Measurements from ENCODE around the gene COIL. TPM values are rescaled to one million over a fixed set of nuclear protein-coding genes. Genes with fewer than 3 reads are reported as not detected.

COIL gene
- total and polyA plus RNA-seq, 9 of the 15 experiments (the other 6 are each of a cell fraction or from before 2014, with no cell fraction given) = 23.9 to 41.3 (median 28.7) TPM

GRCh38 chr17:56933868-56934267, 27.0 kb downstream of the COIL start:
- FAIRE-seq = no peak
- POLR2A ChIA-PET = interaction anchor here (0.8 kb wide), 1 partner anchor 27 kb away, joined by 3 read pairs; the partner anchor contains the start of gene COIL
- Histone ChIP-seq H3K36me3 (ENCODE audit: control insufficient read depth, insufficient read depth, low read length) (peaks cover 36% of the 10 kb centered on the region), H3K79me2 (ENCODE audit: control insufficient read depth, insufficient read depth, low read length) (no peaks in the 10 kb centered on the region), H3K4me2 (ENCODE audit: insufficient read depth, low read length) (no peak overlapping the region), H3K4me1 (replicated peaks in 1 of 2; ENCODE audit: control insufficient read depth in 2 of 2, insufficient read depth in 2 of 2, low read length in 2 of 2) (peaks cover 8% of the 10 kb centered on the region in 2 experiments; a peak in 4 of 5 replicates), H3K9me3 (replicated peaks; ENCODE audit: control insufficient read depth, insufficient read depth, low read depth, low read length) (no peaks in the 10 kb centered on the region), H4K20me1 (replicated peaks; ENCODE audit: control insufficient read depth, insufficient read depth, low read length) (no peaks in the 10 kb centered on the region), H3K27ac (ENCODE audit: extremely low read depth, low read depth, low read length) (no peak overlapping the region), H3K9me1 (ENCODE audit: control insufficient read depth, insufficient read depth, low read length) (no peaks in the 10 kb centered on the region), H2AFZ (ENCODE audit: low read depth, low read length) (no peak overlapping the region), H3K4me3 (no peak overlapping the region), H3K27me3 (ENCODE audit: control insufficient read depth in 2 of 2, insufficient read depth in 2 of 2, low read length in 2 of 2) (no peaks in the 10 kb centered on the region), H3K9ac (ENCODE audit: insufficient read depth in 1 of 2, low read depth in 2 of 2, low read length in 2 of 2) (no peak overlapping the region)
- TF ChIP-seq NELFE (IDR thresholded peaks at IDR 0.05; ENCODE audit: insufficient read depth, insufficient read length) (no peak), PYGO2 (tag; IDR thresholded peaks at IDR 0.05) (no peak), BCL6 (CRISPR knock-in tag; IDR thresholded peaks at IDR 0.05) (no peak), GATAD2A (IDR thresholded peaks at IDR 0.05) (no peak), ATF1 (CRISPR knock-in tag; IDR thresholded peaks at IDR 0.05) (no peak), ATF1 (tag; IDR thresholded peaks at IDR 0.05) (no peak)
- in situ Hi-C loops (cut with MboI) (no loop called here), intact Hi-C loops (cut with micrococcal nuclease) (loop anchor here (10.0 kb wide), 1 partner anchor 439 kb away; no protein-coding TSS in a partner anchor)
- ATAC-seq = no peak
- CTCF ChIA-PET (ENCODE audit: low intra/inter-chr PET ratio) = interaction anchor here (0.7 kb wide), 1 partner anchor 1215 kb away, joined by 3 read pairs; no protein-coding TSS in a partner anchor
- no TSS peak for BruUV-seq (replicated peaks)
- DNase-seq (ENCODE audit: extremely low read depth in 1 of 4, low spot score in 3 of 4) = no peak
- WGBS (ENCODE audit: insufficient coverage, low coverage, missing lambda C conversion rate) = 53% methylated on average over 1 of the region's 1 CpG

GRCh38 chr17:56933151-56933745, 27.6 kb downstream of the COIL start:
- Histone ChIP-seq H3K79me2 (ENCODE audit: control insufficient read depth, insufficient read depth, low read length) (no peaks in the 10 kb centered on the region), H3K9me3 (replicated peaks; ENCODE audit: control insufficient read depth, insufficient read depth, low read depth, low read length) (no peaks in the 10 kb centered on the region), H3K9me1 (ENCODE audit: control insufficient read depth, insufficient read depth, low read length) (no peaks in the 10 kb centered on the region), H4K20me1 (replicated peaks; ENCODE audit: control insufficient read depth, insufficient read depth, low read length) (no peaks in the 10 kb centered on the region), H3K27ac (ENCODE audit: extremely low read depth, low read depth, low read length) (no peak overlapping the region), H3K4me2 (ENCODE audit: insufficient read depth, low read length) (no peak overlapping the region), H3K27me3 (ENCODE audit: control insufficient read depth in 2 of 2, insufficient read depth in 2 of 2, low read length in 2 of 2) (no peaks in the 10 kb centered on the region), H3K9ac (ENCODE audit: insufficient read depth in 1 of 2, low read depth in 2 of 2, low read length in 2 of 2) (no peak overlapping the region), H3K36me3 (ENCODE audit: control insufficient read depth, insufficient read depth, low read length) (peaks cover 31% of the 10 kb centered on the region; the same call in 2 of the 3 replicates), H3K4me3 (no peak overlapping the region), H3K4me1 (replicated peaks in 1 of 2; ENCODE audit: control insufficient read depth in 2 of 2, insufficient read depth in 2 of 2, low read length in 2 of 2) (peaks cover 8% of the 10 kb centered on the region in 2 experiments; a peak in 4 of 5 replicates), H2AFZ (ENCODE audit: low read depth, low read length) (no peak overlapping the region)
- CTCF ChIA-PET (ENCODE audit: low intra/inter-chr PET ratio) = interaction anchor here (0.7 kb wide), 1 partner anchor 1215 kb away, joined by 3 read pairs; no protein-coding TSS in a partner anchor
- FAIRE-seq = no peak
- BruUV-seq (replicated peaks) = no TSS peak
- POLR2A ChIA-PET = interaction anchor here (0.6 to 1.6 kb wide), 3 partner anchors 12 to 151 kb away, joined by 3 read pairs; partner anchors contain the start of gene COIL
- no peak for ATAC-seq
- in situ Hi-C loops (cut with MboI) (no loop called here), intact Hi-C loops (cut with micrococcal nuclease) (loop anchor here (10.0 kb wide), 1 partner anchor 438 kb away; no protein-coding TSS in a partner anchor)
- WGBS (ENCODE audit: insufficient coverage, low coverage, missing lambda C conversion rate) = 96% methylated on average over 8 of the region's 8 CpGs
- no peak for DNase-seq (ENCODE audit: extremely low read depth in 1 of 4, low spot score in 3 of 4)
- TF ChIP-seq ZNF511 (CRISPR knock-in tag; IDR thresholded peaks at IDR 0.05) (no peak), MCM3 (IDR thresholded peaks at IDR 0.05) (no peak), PTRF (tag; IDR thresholded peaks at IDR 0.05) (no peak), GABPB2 (CRISPR knock-in tag; conservative IDR thresholded peaks at IDR 0.05) (no peak), YY1 (IDR thresholded peaks at IDR 0.05; ENCODE audit: borderline replicate concordance in 1 of 3, control insufficient read depth in 1 of 3, extremely low read depth in 1 of 3, insufficient read depth in 3 of 3, insufficient read length in 1 of 3, insufficient replicate concordance in 2 of 3, low read depth in 1 of 3, low read length in 2 of 3) (no peak), TAF15 (IDR thresholded peaks at IDR 0.05; ENCODE audit: low read depth, low read length) (no peak)
